ENCODE results near the gene DENND11.

DNA sequence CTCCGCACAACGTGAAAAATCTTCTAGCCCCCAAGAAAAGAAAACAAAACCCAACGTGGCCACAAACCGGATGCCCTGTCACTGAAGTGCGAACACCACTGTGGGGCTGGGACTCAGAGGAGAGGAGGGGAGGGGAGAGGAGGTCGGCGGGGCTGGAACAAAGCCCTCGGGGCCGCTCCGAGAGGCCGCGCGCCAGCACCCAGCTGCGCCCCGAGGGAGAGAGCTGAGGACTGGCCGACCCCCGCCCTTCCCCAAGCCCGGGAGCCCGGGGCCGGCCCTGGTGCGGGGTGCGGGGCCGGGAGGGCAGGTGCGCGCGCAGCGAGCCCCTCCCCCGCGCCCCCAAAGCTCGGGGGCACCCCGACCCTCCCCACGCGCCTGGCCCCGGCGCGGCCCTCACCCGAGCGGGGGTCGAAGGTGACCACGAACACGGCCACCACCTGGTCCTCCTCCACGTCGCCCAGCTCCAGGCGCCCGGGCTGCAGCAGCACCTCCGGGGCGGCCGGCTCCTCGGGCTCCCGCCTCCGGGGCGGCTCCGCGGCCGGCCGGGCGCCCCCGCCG lies 398 bp downstream of the DENND11 start:
- TF ChIP-seq CTCF (IDR thresholded peaks at IDR 0.05 in 4 of 5, conservative IDR thresholded peaks at IDR 0.05 in 1 of 5) = no peak
- no peak for TF ChIP-seq POLR2A (IDR thresholded peaks at IDR 0.05)
